NCI-H2081 treated with DMSO at 0.1 percent for 48 hours (cell line): ENCODE results near the gene NDST1.

Experiments used
- DNase-seq: peaks from one replicate; lab custom pipeline; 2025; lab: John Stamatoyannopoulos, UW

The NDST1 gene

GRCh38 chr5:150587856-150588595 is 80.1 kb downstream of the NDST1 start:
- DNase-seq: no peak

GRCh38 chr5:150588596-150588890 is 80.6 kb downstream of the NDST1 start:
- DNase-seq: no peak

GRCh38 chr5:150589862-150590601 is 82.1 kb downstream of the NDST1 start:
- no peak for DNase-seq

GRCh38 chr5:150590979-150591695 is 83.2 kb downstream of the NDST1 start:
- no peak for DNase-seq

- no peak for DNase-seq
Measured at GRCh38 chr5:150593593-150593992, 85.7 kb downstream of the NDST1 start.

- no peak for DNase-seq
Measured at GRCh38 chr5:150593996-150594395, 86.1 kb downstream of the NDST1 start.

GRCh38 chr5:150595466-150596031 is 87.6 kb downstream of the NDST1 start:
- DNase-seq: no peak

GRCh38 chr5:150596313-150596712 is 88.4 kb downstream of the NDST1 start:
- no peak for DNase-seq

GRCh38 chr5:150596826-150597225 is 88.9 kb downstream of the NDST1 start:
- DNase-seq: no peak

GRCh38 chr5:150598006-150598405 is 90.1 kb downstream of the NDST1 start:
- DNase-seq: no peak

- DNase-seq: no peak
Measured at GRCh38 chr5:150598821-150599273, 90.9 kb downstream of the NDST1 start.

GRCh38 chr5:150599281-150599680 is 91.3 kb downstream of the NDST1 start:
- DNase-seq: no peak

- DNase-seq: no peak
Measured at GRCh38 chr5:150599917-150600511, 92.1 kb downstream of the NDST1 start.

GRCh38 chr5:150600616-150601490 is 92.9 kb downstream of the NDST1 start:
- no peak for DNase-seq

- no peak for DNase-seq
Measured at GRCh38 chr5:150601491-150602345, 93.8 kb downstream of the NDST1 start.

- DNase-seq: no peak
Measured at GRCh38 chr5:150603052-150603451, 95.1 kb downstream of the NDST1 start.

GRCh38 chr5:150603491-150603890 is 95.6 kb downstream of the NDST1 start:
- no peak for DNase-seq

GRCh38 chr5:150604010-150604409 is 96.1 kb downstream of the NDST1 start:
- DNase-seq: no peak

- DNase-seq: no peak
Measured at GRCh38 chr5:150604894-150605440, 97.0 kb downstream of the NDST1 start.

- DNase-seq: no peak
Measured at GRCh38 chr5:150605546-150605945, 97.6 kb downstream of the NDST1 start.
